ENCODE results near the gene CCDC88B. TPM values are rescaled to one million over a fixed set of nuclear protein-coding genes. Genes with fewer than 3 reads are reported as not detected.
"Not testable (repeated sequence)": the region's sequence is repeated elsewhere in the genome, so short reads cannot be mapped to it uniquely, and the experiment has no call there.

Gene CCDC88B
- total RNA-seq, 8 experiments from 2014 or later: 0.90 to 8.6 (median 3.0) TPM

DNA sequence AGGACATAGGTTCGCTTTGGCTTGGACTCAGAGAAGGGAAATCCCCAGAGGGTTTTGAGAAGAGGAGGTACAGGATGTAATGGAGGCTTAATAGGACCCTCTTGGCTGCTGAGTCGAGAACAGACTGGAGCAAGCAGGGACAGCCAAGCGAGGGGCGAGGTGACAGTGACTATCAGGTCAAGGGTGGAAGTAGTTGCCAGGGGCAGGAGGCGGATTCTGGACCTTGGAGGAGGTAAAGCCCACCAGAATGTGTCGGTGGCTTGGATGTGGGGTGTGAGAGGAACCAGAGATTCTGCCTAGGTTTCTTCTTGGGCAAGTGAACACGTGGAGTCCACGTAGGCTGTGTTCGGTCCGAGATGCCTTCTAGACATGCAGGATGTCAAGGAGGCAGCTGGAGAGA, 27.1 kb upstream of the CCDC88B start:
- H3K4me3 ChIP-seq: no peak overlapping the region
- in situ Hi-C loops (cut with MboI; ENCODE audit: low pct_unique_long_range_greater_than_20kb in 2 of 9, low sequenced_read_pairs in 9 of 9, unreplicated experiment in 9 of 9): no loop called here
- 67 to 100% (median 90%) methylated on average over 1 to 9 of the region's 10 CpGs; no CpG with 5 or more reads in 3 of the 10 experiments for WGBS, 10 experiments
- peaks cover 4 to 6% of the 10 kb centered on the region in 2 donors for H3K4me1 ChIP-seq (replicated peaks in 1 of 2)
- ATAC-seq (replicated peaks in 6 of 8): no peak
- H3K27ac ChIP-seq: no peak overlapping the region

DNA sequence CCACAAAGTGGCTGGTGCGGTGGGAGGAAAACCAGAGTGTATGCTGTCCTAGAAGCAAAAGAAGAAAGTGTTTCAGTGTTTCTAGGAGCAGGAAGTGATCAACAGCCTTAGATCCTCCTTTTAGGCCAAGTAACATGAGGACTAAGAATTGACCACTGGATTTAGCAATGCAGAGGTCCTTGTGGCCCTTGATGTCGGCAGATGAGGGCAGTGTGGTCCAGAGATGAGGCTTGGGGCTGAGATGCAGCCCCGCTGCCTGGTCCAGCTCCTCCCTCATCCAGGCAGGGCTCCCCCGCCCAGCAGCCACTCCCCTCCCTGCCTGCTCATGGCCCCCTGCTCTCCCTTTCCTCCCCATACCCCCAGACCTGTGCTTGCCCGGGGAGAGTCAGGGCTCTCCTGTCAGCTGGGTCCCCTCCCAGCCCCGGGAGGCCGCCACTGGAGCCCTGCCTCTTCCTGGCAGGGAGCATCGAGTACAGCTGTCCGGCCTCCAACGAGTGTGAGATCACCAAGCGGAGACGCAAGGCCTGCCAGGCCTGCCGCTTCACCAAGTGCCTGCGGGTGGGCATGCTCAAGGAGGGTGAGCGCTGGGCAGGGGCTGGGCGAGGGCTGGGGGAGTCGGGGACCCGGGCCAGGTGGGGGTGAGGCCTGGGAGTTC, 26.4 kb upstream of the CCDC88B start:
- ATAC-seq (replicated peaks in 6 of 8): peak in 4 of 8 experiments; percentile 2 to 28 (median 8)

DNA sequence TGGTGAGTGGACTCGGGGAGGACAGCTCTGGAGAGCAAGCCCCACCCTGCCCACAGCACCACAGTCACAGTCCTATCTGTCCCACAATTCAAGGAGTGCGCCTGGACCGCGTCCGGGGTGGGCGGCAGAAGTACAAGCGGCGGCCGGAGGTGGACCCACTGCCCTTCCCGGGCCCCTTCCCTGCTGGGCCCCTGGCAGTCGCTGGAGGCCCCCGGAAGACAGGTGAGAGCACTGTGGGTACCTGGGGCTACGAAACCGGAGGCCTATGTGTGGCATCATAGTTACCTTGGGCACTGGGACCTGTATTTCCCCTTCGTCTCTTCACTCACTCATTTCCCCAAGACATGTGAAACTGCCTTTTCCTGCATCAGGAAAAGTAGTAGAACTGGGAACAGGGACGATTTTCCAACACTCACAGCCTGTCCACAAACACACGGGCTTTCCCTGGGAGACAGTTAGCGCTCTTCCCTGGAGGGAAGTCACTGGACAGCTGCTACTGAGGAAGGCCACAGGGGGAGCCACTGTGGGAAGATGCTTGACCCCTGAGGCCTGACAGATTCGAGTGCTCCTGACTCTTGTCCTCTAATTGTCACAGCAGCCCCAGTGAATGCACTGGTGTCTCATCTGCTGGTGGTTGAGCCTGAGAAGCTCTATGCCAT, 25.7 kb upstream of the CCDC88B start:
- in situ Hi-C loops (cut with MboI; ENCODE audit: low pct_unique_long_range_greater_than_20kb in 2 of 9, low sequenced_read_pairs in 9 of 9, unreplicated experiment in 9 of 9): no loop called here
- peaks cover 9 to 10% of the 10 kb centered on the region in 2 donors for H3K4me1 ChIP-seq (replicated peaks in 1 of 2)
- ATAC-seq (replicated peaks in 6 of 8): peak in 1 of 8 experiments; percentile 0
- WGBS, 10 experiments: 71 to 100% (median 82%) methylated on average over 1 to 15 of the region's 19 CpGs; no CpG with 5 or more reads in 6 of the 10 experiments
- H3K27ac ChIP-seq: no peak overlapping the region
- no peak overlapping the region for H3K4me3 ChIP-seq

More for the DNA sequence above, 26.4 kb upstream of the CCDC88B start:
- H3K4me1 ChIP-seq (replicated peaks in 1 of 2): peaks cover 4 to 6% of the 10 kb centered on the region in 2 donors
- 31 to 100% (median 86%) methylated on average over 1 to 2 of the region's 18 CpGs; no CpG with 5 or more reads in 7 of the 10 experiments for WGBS, 10 experiments
- in situ Hi-C loops (cut with MboI; ENCODE audit: low pct_unique_long_range_greater_than_20kb in 2 of 9, low sequenced_read_pairs in 9 of 9, unreplicated experiment in 9 of 9): no loop called here
- no peak overlapping the region for H3K27ac ChIP-seq
- no peak overlapping the region for H3K4me3 ChIP-seq

DNA sequence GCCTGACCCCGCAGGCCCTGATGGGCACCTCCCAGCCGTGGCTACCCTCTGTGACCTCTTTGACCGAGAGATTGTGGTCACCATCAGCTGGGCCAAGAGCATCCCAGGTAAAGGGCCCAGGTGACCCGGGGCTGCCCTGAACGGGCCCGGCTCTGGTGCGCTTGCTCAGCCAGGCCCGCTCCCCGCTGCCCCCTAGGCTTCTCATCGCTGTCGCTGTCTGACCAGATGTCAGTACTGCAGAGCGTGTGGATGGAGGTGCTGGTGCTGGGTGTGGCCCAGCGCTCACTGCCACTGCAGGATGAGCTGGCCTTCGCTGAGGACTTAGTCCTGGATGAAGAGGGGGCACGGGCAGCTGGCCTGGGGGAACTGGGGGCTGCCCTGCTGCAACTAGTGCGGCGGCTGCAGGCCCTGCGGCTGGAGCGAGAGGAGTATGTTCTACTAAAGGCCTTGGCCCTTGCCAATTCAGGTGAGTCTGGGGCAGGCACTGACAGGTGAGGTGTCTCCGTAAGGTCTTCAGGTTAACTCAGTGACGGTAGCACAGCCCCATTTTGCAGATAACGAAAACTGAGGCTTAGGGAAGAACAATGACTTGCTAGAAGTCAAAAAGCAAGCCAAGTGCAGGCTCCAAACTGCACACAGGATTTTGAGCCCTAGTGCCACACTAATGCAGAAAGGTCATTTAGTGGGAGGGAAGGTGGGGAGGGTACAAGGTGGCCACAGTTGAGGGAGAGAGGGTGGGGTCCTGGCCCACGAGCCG, 25.0 kb upstream of the CCDC88B start:
- in situ Hi-C loops (cut with MboI; ENCODE audit: low pct_unique_long_range_greater_than_20kb in 2 of 9, low sequenced_read_pairs in 9 of 9, unreplicated experiment in 9 of 9): no loop called here
- ATAC-seq (replicated peaks in 6 of 8): no peak
- peaks cover 11 to 12% of the 10 kb centered on the region in 2 donors for H3K4me1 ChIP-seq (replicated peaks in 1 of 2)
- H3K4me3 ChIP-seq: no peak overlapping the region
- WGBS, 10 experiments: 89 to 100% (median 97%) methylated on average over 1 to 3 of the region's 24 CpGs; no CpG with 5 or more reads in 6 of the 10 experiments
- no peak overlapping the region for H3K27ac ChIP-seq

DNA sequence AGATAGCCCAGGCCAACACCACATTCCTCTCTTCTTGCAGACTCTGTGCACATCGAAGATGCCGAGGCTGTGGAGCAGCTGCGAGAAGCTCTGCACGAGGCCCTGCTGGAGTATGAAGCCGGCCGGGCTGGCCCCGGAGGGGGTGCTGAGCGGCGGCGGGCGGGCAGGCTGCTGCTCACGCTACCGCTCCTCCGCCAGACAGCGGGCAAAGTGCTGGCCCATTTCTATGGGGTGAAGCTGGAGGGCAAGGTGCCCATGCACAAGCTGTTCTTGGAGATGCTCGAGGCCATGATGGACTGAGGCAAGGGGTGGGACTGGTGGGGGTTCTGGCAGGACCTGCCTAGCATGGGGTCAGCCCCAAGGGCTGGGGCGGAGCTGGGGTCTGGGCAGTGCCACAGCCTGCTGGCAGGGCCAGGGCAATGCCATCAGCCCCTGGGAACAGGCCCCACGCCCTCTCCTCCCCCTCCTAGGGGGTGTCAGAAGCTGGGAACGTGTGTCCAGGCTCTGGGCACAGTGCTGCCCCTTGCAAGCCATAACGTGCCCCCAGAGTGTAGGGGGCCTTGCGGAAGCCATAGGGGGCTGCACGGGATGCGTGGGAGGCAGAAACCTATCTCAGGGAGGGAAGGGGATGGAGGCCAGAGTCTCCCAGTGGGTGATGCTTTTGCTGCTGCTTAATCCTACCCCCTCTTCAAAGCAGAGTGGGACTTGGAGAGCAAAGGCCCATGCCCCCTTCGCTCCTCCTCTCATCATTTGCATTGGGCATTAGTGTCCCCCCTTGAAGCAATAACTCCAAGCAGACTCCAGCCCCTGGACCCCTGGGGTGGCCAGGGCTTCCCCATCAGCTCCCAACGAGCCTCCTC, 24.1 kb upstream of the CCDC88B start:
- peak overlapping the region in 3 of 5 donors; percentile 57 to 84 (median 80) for H3K4me3 ChIP-seq
- in situ Hi-C loops (cut with MboI; ENCODE audit: low pct_unique_long_range_greater_than_20kb in 2 of 9, low sequenced_read_pairs in 9 of 9, unreplicated experiment in 9 of 9); ATAC-seq (replicated peaks in 6 of 8); H3K27ac ChIP-seq: not testable (repeated sequence)
- peaks cover 11 to 12% of the 10 kb centered on the region in 2 donors for H3K4me1 ChIP-seq (replicated peaks in 1 of 2)
- 0 to 50% methylated on average over 1 to 2 of the region's 25 CpGs; no CpG with 5 or more reads in 8 of the 10 experiments for WGBS, 10 experiments

DNA sequence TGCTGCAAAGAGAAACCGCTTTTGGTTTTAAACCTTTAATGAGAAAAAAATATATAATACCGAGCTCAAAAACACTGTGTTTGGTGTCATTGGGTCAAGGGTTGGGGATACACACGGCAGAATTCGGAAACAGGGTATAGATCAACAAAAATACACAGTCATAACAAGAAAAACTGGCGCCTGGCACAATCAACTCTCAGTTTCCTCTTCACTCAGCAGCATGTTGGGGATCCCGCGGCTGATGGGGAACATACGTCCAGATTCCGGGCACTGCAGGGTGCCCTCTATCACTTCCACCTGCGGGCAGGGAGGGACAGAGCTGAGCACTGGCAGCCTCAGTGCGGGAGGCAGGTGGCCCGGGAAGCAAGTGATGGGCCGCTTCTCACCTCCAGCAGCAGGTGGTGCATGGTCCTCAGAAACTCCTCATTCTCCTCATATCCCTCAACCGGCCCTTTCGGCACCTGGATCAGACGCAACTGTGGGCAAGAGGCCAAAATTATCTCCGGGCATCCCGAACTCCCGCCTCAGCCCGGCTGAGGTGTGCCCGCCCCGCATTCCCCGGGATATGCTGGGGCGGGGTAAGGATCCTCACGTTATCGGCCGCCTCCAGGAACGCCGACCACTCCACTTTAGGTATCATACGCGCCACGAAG, 23.2 kb upstream of the CCDC88B start:
- Histone ChIP-seq H3K4me3 (peak overlapping the region; percentile 43 to 84 (median 57)), H3K4me1 (replicated peaks in 1 of 2) (peaks cover 11 to 12% of the 10 kb centered on the region in 2 donors), H3K27ac (peak overlapping the region; percentile 79 to 99)
- in situ Hi-C loops (cut with MboI; ENCODE audit: low pct_unique_long_range_greater_than_20kb in 2 of 9, low sequenced_read_pairs in 9 of 9, unreplicated experiment in 9 of 9): no loop called here
- WGBS, 10 experiments: 0 to 83% (median 20%) methylated on average over 1 to 16 of the region's 32 CpGs; no CpG with 5 or more reads in 3 of the 10 experiments
- ATAC-seq (replicated peaks in 6 of 8): peak in 3 of 8 experiments; percentile 0 to 6 (median 0)

DNA sequence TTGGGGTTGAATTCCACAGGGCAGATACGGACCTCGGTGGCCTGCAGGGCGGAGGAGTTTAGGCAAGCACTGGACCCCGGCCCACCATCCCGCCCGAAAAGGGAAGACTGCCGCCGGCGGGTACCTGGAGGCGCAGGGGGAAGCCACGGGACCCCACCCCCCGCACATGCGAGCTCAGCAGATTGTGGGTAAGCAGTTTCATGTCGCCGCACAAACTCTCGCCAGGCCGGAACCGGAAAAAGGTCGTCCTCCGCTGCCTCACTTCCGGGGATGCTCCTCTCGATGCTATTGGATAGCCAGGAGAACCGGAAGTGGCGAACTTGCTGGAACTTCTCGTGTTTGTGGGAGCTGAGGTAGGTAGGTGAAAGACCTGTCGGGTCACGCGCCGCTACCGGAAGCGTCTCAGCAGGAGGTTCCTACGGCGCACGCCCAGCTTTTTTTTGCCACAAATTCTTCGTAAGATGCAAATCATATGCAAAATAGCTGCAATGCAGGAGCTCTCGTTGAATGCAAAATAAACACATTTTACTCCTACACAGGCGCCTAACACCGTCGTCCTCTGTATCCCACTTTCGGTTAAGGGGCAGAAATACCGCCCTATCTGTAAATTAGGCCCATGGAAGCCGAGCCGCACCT, 22.6 kb upstream of the CCDC88B start, which contains the start of gene TRMT112:
Gene TRMT112 (minus strand): TSS at position 235 of the 636 bp plus-strand sequence. CDS start 33 bp downstream, at position 202.
- ATAC-seq (replicated peaks in 6 of 8): peak; percentile 65 to 87 (median 80)
- in situ Hi-C loops (cut with MboI; ENCODE audit: low pct_unique_long_range_greater_than_20kb in 2 of 9, low sequenced_read_pairs in 9 of 9, unreplicated experiment in 9 of 9): no loop called here
- WGBS, 10 experiments: 0 to 1% (median 0%) methylated on average over 4 to 27 of the region's 43 CpGs; no CpG with 5 or more reads in 4 of the 10 experiments

DNA sequence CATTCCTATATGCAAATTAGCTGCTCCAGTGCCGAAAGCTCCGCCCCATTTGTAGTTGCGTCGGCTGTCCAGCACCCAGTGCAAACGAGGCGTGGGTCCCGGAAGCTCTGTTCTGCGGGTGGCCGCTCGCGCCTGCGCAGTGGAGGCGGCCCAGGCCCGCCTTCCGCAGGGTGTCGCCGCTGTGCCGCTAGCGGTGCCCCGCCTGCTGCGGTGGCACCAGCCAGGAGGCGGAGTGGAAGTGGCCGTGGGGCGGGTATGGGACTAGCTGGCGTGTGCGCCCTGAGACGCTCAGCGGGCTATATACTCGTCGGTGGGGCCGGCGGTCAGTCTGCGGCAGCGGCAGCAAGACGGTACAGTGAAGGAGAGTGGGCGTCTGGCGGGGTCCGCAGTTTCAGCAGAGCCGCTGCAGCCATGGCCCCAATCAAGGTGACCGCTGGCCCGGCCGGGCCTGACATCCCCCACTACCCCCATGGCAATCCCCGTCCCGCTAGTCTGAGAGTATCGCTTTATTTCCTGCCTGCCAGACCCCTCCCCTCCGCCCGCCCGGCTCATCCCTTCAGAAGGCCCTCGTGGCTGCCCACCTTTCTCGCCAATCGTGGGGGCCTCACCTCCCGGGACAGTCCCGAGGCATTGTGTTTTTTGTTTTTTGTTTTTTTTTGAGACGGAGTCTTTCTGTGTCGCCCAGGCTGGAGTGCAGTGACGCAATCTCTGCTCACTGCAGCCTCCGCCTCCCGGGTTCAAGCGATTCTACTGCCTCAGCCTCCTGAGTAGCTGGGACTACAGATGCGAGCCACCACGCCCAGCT, 21.8 kb upstream of the CCDC88B start, which contains the start of gene PRDX5:
Gene PRDX5 (plus strand): TSS at position 161 of the 805 bp plus-strand sequence. CDS start 95 bp downstream, at position 256.
- Histone ChIP-seq H3K27ac (peak within 1 kb of the TSS; percentile 99), H3K4me1 (replicated peaks in 1 of 2) (peaks cover 11 to 12% of the 10 kb centered on the region in 2 donors), H3K4me3 (peak within 1 kb of the TSS; percentile 43 to 84 (median 57))
- in situ Hi-C loops (cut with MboI; ENCODE audit: low pct_unique_long_range_greater_than_20kb in 2 of 9, low sequenced_read_pairs in 9 of 9, unreplicated experiment in 9 of 9): no loop called here
- peak; percentile 60 to 90 (median 85) for ATAC-seq (replicated peaks in 6 of 8)
- 0 to 2% (median 0%) methylated on average over 2 to 20 of the region's 61 CpGs; no CpG with 5 or more reads in 5 of the 10 experiments for WGBS, 10 experiments

More for the DNA sequence above, 22.6 kb upstream of the CCDC88B start, which contains the start of gene TRMT112:
- Histone ChIP-seq H3K4me3 (peak within 1 kb of the TSS; percentile 43 to 84 (median 57)), H3K4me1 (replicated peaks in 1 of 2) (peaks cover 11 to 12% of the 10 kb centered on the region in 2 donors), H3K27ac (peak within 1 kb of the TSS; percentile 99)

DNA sequence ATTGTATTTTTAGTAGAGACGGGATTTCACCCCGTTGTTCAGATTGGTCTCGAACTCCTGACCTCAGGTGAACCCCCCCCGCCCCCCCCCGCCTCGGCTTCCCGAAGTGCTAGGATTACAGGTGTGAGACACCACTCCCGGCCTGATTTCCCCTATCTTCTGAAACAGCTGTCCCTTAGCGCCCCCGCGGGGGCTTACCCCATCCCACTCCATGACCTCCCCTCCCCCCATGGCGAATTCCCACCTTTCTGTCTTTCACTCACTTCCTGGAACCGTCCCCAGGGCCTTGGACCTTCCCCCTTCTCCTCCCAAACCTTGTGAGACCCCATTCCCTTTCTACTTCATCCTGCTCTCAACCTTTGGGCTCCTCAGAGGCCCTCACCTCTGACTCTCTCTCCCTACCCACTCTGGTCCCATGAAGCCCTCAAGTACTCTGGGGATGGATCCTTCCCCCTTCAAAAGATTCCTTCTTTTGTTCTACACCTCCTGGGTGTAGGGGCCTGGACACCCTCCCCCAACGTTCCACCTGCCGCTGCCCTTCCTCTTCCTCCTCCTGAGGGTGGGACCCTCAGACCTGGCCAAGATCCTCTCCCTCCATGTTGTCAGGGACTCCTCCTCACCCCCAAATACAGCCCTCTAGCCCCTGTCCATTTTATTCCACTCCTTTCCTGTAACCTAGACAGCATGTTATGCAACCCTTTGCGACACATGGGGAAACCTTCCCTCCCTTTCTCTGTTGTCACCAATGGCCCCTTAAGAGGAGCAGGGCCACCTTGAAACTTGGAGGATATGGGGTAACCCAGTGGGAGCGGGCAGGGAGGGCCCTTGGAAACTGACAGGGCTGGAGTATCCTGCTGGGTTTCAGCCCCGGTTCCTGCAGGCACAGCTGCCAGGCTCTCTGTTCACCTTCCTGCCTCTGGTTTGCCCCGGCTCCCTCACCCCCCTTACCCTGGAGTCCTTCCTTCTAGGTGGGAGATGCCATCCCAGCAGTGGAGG, 20.9 kb upstream of the CCDC88B start:
- 50 to 100% (median 78%) methylated on average over 1 to 5 of the region's 19 CpGs; no CpG with 5 or more reads in 5 of the 10 experiments for WGBS, 10 experiments

DNA sequence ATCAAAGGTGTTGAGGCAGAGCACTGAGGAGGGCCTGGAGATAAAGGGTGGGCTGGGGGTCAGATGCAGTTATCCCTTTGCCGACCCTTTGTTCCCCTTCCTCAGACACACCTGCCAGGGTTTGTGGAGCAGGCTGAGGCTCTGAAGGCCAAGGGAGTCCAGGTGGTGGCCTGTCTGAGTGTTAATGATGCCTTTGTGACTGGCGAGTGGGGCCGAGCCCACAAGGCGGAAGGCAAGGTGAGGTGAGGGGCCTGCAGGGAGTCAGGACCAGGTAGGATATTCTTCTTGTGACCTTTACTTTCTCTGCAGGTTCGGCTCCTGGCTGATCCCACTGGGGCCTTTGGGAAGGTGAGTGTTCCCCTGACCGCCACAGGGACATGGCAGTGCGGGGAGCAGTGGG, 19.4 kb upstream of the CCDC88B start:
- no peak for ATAC-seq (replicated peaks in 6 of 8)
- Histone ChIP-seq H3K27ac (no peak overlapping the region), H3K4me1 (replicated peaks in 1 of 2) (peaks cover 11 to 12% of the 10 kb centered on the region in 2 donors), H3K4me3 (no peak overlapping the region)
- 88 to 100% (median 93%) methylated on average over 2 to 6 of the region's 7 CpGs; no CpG with 5 or more reads in 6 of the 10 experiments for WGBS, 10 experiments
- in situ Hi-C loops (cut with MboI; ENCODE audit: low pct_unique_long_range_greater_than_20kb in 2 of 9, low sequenced_read_pairs in 9 of 9, unreplicated experiment in 9 of 9): no loop called here

More for the DNA sequence above, 20.9 kb upstream of the CCDC88B start:
- Histone ChIP-seq H3K4me1 (replicated peaks in 1 of 2) (peaks cover 11 to 12% of the 10 kb centered on the region in 2 donors), H3K4me3 (peak overlapping the region; percentile 43 to 84 (median 57)), H3K27ac (peak overlapping the region; percentile 99)
- in situ Hi-C loops (cut with MboI; ENCODE audit: low pct_unique_long_range_greater_than_20kb in 2 of 9, low sequenced_read_pairs in 9 of 9, unreplicated experiment in 9 of 9): no loop called here
- ATAC-seq (replicated peaks in 6 of 8): no peak
